ENCODE measurements around the gene KCTD15.

DNA sequence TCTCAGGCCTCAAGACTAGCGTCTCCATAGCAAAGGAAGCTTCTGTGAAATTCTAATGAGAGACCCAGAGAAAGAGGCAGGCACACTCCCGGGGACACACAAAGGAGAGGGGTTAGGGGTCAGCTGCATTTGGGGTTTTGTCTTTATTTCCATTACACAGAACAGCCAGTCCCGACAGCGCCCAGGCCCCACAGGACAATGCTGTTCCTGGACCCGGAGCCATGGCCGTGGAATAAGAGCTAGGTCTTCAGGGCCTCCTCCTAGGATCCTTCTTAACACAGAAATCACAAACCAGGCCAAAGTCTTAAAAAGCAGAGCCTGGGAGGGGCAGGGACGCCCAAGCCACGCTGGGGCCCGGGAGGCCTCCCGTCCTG lies 22.8 kb downstream of the KCTD15 start:
- TF ChIP-seq POLR2A (IDR thresholded peaks at IDR 0.05; ENCODE audit: low read depth, low read length) = no peak
- TF ChIP-seq, protein P1, sequence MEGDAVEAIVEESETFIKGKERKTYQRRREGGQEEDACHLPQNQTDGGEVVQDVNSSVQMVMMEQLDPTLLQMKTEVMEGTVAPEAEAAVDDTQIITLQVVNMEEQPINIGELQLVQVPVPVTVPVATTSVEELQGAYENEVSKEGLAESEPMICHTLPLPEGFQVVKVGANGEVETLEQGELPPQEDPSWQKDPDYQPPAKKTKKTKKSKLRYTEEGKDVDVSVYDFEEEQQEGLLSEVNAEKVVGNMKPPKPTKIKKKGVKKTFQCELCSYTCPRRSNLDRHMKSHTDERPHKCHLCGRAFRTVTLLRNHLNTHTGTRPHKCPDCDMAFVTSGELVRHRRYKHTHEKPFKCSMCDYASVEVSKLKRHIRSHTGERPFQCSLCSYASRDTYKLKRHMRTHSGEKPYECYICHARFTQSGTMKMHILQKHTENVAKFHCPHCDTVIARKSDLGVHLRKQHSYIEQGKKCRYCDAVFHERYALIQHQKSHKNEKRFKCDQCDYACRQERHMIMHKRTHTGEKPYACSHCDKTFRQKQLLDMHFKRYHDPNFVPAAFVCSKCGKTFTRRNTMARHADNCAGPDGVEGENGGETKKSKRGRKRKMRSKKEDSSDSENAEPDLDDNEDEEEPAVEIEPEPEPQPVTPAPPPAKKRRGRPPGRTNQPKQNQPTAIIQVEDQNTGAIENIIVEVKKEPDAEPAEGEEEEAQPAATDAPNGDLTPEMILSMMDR (IDR thresholded peaks at IDR 0.05; ENCODE audit: extremely low read depth in 1 of 2, insufficient read depth in 1 of 2, low read depth in 1 of 2, low read length in 2 of 2) = no peak
- TF ChIP-seq EZH2 (IDR thresholded peaks at IDR 0.05; ENCODE audit: borderline replicate concordance, low read depth, low read length, severe bottlenecking) = no peak
- TF ChIP-seq POLR2AphosphoS5 (IDR thresholded peaks at IDR 0.05; ENCODE audit: insufficient read depth, low read depth, low read length) = no peak
- TF ChIP-seq MYC (IDR thresholded peaks at IDR 0.05; ENCODE audit: low read depth, low read length) = no peak
